Lower leg skin (tissue), 4 donors: ENCODE data around the gene KIAA0513. TPM values are rescaled to one million over a fixed set of nuclear protein-coding genes. Genes with fewer than 3 reads are reported as not detected.
A peak's percentile ranks its signal among the peaks of the same experiment; 100 is the strongest.

Experiments
- DNase-seq, 2 donors: peaks; one replicate each; pipeline ENCODE4 v3.0.0-alpha.2; 2019; ENCODE audit warnings: low spot score in 2 of 2
- H3K4me3 ChIP-seq: fragments of 200-600 bp; sonication (generic); 2 replicates; pipeline ENCODE4 v1.5.1; 2017; ENCODE audit warnings: mild to moderate bottlenecking, low read depth; ENCODE audit not compliant: poor library complexity, severe bottlenecking
- POLR2A ChIP-seq, 2 donors: fragments of 450-650 bp; IDR thresholded peaks; one replicate each; pipeline ENCODE4 v1.6.1; 2016 to 2017; ENCODE audit warnings: antibody characterized with exemption in 2 of 2, mild to moderate bottlenecking in 1 of 2, moderate library complexity in 1 of 2
- WGBS, 2 donors: methylation state at CpG; one replicate each; pipeline ENCODE4 v1.1.5; 2018; 5-methylcytosine and 5-hydroxymethylcytosine counted together
- intact Hi-C: fragments of 100-400 bp; cut with DNase I; formaldehyde crosslinking; loops from one replicate; pipeline ENCODE4 v1.15.0; 2023; ENCODE audit warnings: low total_unique reads
- total RNA-seq, 4 donors: library from RNA; depleted of rRNA; stranded (reverse); fragments of >200 nt; gene quantifications; one replicate each; pipeline ENCODE4 v1.1.0, GENCODE V29; 2016
- TF ChIP-seq, protein P1 (sequence below), 3 donors: fragments of 450-650 bp; IDR thresholded peaks; one replicate each; pipeline ENCODE4 v1.5.1; 2016; ENCODE audit warnings: antibody characterized with exemption in 3 of 3, mild to moderate bottlenecking in 3 of 3, moderate library complexity in 2 of 3

KIAA0513 gene
- total RNA-seq, 4 donors from 2014 or later: 37.5 to 48.1 (median 39.2) TPM

- WGBS, 2 donors: 49 to 61% methylated on average over 17 of the region's 17 CpGs
- H3K4me3 ChIP-seq: no peak overlapping the region
- intact Hi-C loops: no loop called here
- TF ChIP-seq POLR2A (IDR thresholded peaks at IDR 0.05): no peak
- TF ChIP-seq, protein P1, sequence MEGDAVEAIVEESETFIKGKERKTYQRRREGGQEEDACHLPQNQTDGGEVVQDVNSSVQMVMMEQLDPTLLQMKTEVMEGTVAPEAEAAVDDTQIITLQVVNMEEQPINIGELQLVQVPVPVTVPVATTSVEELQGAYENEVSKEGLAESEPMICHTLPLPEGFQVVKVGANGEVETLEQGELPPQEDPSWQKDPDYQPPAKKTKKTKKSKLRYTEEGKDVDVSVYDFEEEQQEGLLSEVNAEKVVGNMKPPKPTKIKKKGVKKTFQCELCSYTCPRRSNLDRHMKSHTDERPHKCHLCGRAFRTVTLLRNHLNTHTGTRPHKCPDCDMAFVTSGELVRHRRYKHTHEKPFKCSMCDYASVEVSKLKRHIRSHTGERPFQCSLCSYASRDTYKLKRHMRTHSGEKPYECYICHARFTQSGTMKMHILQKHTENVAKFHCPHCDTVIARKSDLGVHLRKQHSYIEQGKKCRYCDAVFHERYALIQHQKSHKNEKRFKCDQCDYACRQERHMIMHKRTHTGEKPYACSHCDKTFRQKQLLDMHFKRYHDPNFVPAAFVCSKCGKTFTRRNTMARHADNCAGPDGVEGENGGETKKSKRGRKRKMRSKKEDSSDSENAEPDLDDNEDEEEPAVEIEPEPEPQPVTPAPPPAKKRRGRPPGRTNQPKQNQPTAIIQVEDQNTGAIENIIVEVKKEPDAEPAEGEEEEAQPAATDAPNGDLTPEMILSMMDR (IDR thresholded peaks at IDR 0.05): peak in 1 of 3 donors; percentile 23
- no peak for DNase-seq
Measured at GRCh38 chr16:85136702-85137322, 109.2 kb downstream of the KIAA0513 start.

DNA sequence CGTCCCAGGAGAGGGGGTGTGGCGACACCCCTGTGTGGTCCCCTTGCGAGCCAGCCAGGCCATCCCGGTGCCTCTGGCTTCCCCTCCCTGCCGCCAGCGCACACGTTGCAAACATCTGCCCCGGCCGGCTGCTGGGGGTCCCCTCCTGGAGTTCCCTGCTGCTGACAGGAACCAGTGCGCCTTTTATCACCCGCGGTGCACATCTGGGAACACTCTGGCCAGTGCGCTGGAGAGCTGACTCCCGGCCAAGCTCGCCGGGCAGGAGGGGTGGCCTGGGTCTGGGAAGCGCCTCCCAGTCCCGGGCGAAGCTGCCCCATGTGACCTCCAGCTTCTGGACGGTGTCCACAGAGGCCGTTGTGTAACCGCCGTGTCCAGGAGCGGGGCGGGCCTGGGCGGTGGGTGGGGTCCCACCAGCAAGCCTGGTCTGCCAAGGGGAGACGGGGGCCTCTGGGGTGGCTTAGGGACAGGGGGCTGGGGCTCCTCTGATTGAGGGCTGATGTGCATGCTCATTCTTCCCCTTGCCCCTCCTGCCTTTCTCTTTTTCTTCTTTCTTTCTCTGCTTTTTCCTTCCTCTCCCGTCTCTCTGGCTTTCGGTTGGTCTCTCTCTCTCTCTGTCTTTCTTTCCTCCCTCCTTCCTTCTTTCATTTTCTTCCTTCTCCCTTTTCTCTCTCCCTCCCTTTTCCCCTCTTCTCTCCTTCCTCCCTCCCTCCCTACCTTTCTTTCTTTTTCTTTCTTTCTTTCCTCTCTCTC lies 109.9 kb downstream of the KIAA0513 start:
- DNase-seq: peak; percentile 90 to 98
- intact Hi-C loops: no loop called here
- no peak overlapping the region for H3K4me3 ChIP-seq

DNA sequence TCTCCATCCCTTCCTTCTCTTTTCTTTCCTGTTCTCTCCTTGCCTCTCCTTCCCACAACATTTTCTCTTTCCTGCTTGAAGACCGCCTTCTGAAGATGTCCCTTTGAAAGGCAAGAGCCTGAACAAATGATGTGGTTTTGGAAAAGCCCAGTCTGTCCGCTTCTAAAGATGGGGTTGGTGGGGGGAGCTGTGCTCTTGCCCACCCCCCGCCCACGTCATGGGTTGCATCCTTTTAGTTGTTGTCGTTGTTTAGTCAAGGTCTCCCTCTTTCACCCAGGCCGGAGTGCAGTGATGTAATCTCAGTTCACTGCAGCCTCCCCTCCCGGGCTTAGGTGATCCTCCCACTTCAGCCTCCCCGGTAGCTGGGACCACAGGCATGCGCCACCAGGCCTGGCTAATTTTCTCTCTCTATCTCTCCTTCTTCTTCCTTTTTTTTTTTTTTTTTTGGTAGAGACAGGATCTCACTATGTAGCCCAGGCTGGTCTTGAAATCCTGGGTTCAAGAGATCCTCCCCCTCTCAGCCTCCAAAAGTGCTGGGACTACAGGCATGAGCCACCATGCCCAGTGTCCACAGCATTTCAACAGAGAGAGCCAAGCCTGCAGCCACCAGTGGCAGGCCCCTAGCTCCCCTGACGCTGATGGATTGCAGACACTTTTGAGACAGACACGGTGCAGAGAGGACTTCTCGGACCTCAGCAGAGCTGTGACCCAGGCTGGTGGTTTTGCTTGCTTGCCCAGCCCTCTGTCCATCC lies 110.7 kb downstream of the KIAA0513 start:
- intact Hi-C loops: no loop called here
- TF ChIP-seq, protein P1 (IDR thresholded peaks at IDR 0.05): no peak
- TF ChIP-seq POLR2A (IDR thresholded peaks at IDR 0.05): no peak
- WGBS, 2 donors: 70 to 84% methylated on average over 12 of the region's 12 CpGs
- no peak for DNase-seq
- H3K4me3 ChIP-seq: no peak overlapping the region

More for the DNA sequence above, 109.9 kb downstream of the KIAA0513 start:
- TF ChIP-seq POLR2A (IDR thresholded peaks at IDR 0.05): no peak
- TF ChIP-seq, protein P1 (IDR thresholded peaks at IDR 0.05): no peak
- WGBS, 2 donors: 2 to 8% methylated on average over 6 to 23 of the region's 29 CpGs

DNA sequence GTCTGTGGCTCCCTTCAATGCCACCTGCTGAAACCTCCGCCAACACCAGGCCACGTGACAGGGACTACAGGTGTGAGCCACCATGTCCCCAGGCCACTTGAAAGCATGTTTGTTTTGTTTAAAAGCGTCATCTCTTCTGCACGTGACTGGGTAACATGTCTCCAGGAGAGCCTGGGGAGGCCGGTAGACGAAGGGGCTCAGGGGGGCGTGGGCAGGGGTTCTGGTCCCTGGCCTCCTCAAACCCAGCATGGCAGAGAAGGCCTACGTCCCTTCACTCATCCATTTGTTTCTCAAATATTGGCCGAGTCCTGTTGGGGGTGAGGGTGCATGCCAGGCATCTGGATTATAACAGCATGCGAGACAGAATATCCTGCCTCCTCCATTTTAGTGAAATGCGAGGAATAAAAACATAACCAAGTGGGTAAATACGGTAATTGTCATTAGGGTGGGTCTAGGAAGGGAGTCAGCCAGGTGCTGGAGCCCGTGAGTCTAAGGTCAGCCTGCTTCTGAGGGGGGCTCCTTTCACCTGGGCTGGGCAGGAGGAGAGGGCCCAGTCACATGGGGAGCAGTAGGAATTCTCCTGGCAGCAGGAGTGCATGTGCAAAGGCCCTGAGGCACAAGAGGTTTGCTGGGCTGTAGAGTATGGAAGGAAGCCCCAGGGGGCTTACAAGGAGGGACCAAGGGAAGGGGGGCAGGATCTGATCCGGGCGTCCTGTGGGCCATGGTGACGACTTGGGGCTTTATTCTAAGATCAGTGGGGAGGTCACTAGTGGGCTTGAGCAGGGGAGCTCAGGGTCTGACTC lies 111.4 kb downstream of the KIAA0513 start:
- TF ChIP-seq POLR2A (IDR thresholded peaks at IDR 0.05): no peak
- TF ChIP-seq, protein P1 (IDR thresholded peaks at IDR 0.05): no peak
- H3K4me3 ChIP-seq: no peak overlapping the region
- WGBS, 2 donors: 84 to 92% methylated on average over 15 to 16 of the region's 16 CpGs
- intact Hi-C loops: no loop called here
- DNase-seq: no peak

DNA sequence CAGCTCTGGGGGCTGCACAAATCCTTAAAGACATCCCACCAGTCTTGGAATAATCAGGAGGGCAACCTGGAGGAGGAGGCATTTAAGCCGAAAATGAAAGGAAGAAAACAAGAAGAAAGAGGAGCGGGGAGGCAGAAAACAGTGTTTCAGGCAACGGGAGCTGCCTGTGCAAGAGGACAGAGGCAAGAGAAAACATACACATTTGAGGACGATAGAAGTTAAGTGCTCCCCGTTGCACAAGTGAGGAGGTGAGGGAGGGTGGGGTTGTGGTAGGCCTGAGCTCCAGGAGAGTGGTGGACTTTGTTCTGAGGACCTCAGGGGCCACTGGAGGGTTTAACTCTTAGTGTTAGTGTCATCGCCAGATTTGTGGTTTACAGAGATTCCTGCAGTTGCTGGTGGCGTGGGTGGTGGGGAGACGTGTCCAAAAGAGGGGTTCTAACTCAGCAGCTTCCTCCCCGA lies 112.3 kb downstream of the KIAA0513 start:
- TF ChIP-seq, protein P1 (IDR thresholded peaks at IDR 0.05): no peak
- no peak for TF ChIP-seq POLR2A (IDR thresholded peaks at IDR 0.05)
- intact Hi-C loops: no loop called here
- DNase-seq: no peak
- H3K4me3 ChIP-seq: no peak overlapping the region
- 76 to 84% methylated on average over 9 of the region's 9 CpGs for WGBS, 2 donors
